Calu3 (cell line): ENCODE measurements around the gene FUT4. TPM values are rescaled to one million over a fixed set of nuclear protein-coding genes. Genes with fewer than 3 reads are reported as not detected.

Source experiments
- BruUV-seq: library from RNA; stranded (reverse); fragments of 400-500 nt; replicated peaks from 2 replicates; lab custom pipeline; 2021; lab: Mats Ljungman, UMichigan
- CTCF ChIA-PET: fragments of 300-600 bp; sonication (Branson Sonifier 250); formaldehyde crosslinking; loops from one replicate; lab custom pipeline; 2022; ENCODE audit warnings: antibody characterized with exemption; lab: Charles Lee
- DNase-seq: peaks from one replicate; pipeline ENCODE4 v3.0.0; 2022
- H3K27ac Mint-ChIP-seq: one replicate; pipeline ENCODE4 v1.8.0; 2022; ENCODE audit warnings: mixed read lengths; ENCODE audit not compliant: unreplicated experiment
- H3K27me3 Mint-ChIP-seq: one replicate; pipeline ENCODE4 v1.8.0; 2022; ENCODE audit warnings: mixed read lengths; ENCODE audit not compliant: unreplicated experiment
- H3K36me3 Mint-ChIP-seq: one replicate; pipeline ENCODE4 v1.8.0; 2022; ENCODE audit warnings: mild to moderate bottlenecking, moderate library complexity, mixed read lengths; ENCODE audit not compliant: insufficient read depth, unreplicated experiment
- H3K4me1 Mint-ChIP-seq: one replicate; pipeline ENCODE4 v1.8.0; 2022; ENCODE audit warnings: mild to moderate bottlenecking, low read depth, mixed read lengths; ENCODE audit not compliant: unreplicated experiment
- H3K4me3 Mint-ChIP-seq: one replicate; pipeline ENCODE4 v1.8.0; 2022; ENCODE audit warnings: mild to moderate bottlenecking, low read depth, moderate library complexity, mixed read lengths; ENCODE audit not compliant: unreplicated experiment
- H3K9me3 Mint-ChIP-seq: one replicate; pipeline ENCODE4 v1.8.0; 2022; ENCODE audit warnings: low read depth, mixed read lengths; ENCODE audit not compliant: unreplicated experiment
- CTCF ChIP-seq: fragments of 200-600 bp; IDR thresholded peaks from one replicate; pipeline ENCODE4 v1.8.0; 2022; ENCODE audit warnings: antibody characterized with exemption; ENCODE audit not compliant: unreplicated experiment
- intact Hi-C: fragments of 100-400 bp; cut with micrococcal nuclease; formaldehyde crosslinking; loops from one replicate; pipeline ENCODE4 v1.10.0; 2022; ENCODE audit not compliant: unreplicated experiment
- total RNA-seq: library from RNA; stranded (reverse); gene quantifications from 2 replicates; pipeline ENCODE4 v1.2.3, GENCODE V29; 2022

Gene FUT4
- total RNA-seq, 1 experiment from 2014 or later: 28.6 TPM

DNA sequence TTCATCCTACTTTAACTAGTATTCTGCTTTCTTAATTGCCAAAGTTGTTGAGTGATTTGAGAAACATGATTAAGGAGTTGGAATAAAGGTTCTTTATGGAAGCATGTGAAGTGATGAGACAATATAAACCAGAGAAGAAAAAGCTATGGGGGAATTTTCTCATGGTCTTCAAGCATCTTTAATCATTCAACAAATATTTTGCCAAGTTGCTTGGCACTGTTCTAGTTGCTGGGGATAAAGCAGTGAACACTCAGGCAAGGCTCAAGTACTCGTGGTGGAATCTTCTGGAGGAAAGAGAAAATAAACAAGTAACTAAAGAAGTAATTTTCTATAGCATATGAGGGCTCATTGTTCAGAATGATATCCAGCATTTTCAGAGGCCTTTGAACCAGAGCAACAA, 14.3 kb downstream of the FUT4 start:
- no peak overlapping the region for H3K27ac Mint-ChIP-seq
- CTCF ChIA-PET: no interaction called here
- intact Hi-C loops: loop anchor here (10.0 kb wide), 1 partner anchor 217 kb away; no protein-coding TSS in a partner anchor
- BruUV-seq: no TSS peak
- H3K36me3 Mint-ChIP-seq: no peaks in the 10 kb centered on the region
- no peak for TF ChIP-seq CTCF
- no peaks in the 10 kb centered on the region for H3K9me3 Mint-ChIP-seq
- peaks cover 27% of the 10 kb centered on the region for H3K4me1 Mint-ChIP-seq
- H3K27me3 Mint-ChIP-seq: no peaks in the 10 kb centered on the region
- no peak for DNase-seq
- no peak overlapping the region for H3K4me3 Mint-ChIP-seq

- no peak for DNase-seq
- H3K27ac Mint-ChIP-seq: no peak overlapping the region
- no peak for TF ChIP-seq CTCF
- intact Hi-C loops: loop anchor here (10.0 kb wide), 1 partner anchor 216 kb away; no protein-coding TSS in a partner anchor
- H3K4me3 Mint-ChIP-seq: no peak overlapping the region
- CTCF ChIA-PET: no interaction called here
- H3K27me3 Mint-ChIP-seq: no peaks in the 10 kb centered on the region
- no TSS peak for BruUV-seq
- H3K36me3 Mint-ChIP-seq: no peaks in the 10 kb centered on the region
- no peaks in the 10 kb centered on the region for H3K9me3 Mint-ChIP-seq
- peaks cover 31% of the 10 kb centered on the region for H3K4me1 Mint-ChIP-seq
These were observed 14.7 kb downstream of the FUT4 start for GRCh38 chr11:94558468-94558867.

DNA sequence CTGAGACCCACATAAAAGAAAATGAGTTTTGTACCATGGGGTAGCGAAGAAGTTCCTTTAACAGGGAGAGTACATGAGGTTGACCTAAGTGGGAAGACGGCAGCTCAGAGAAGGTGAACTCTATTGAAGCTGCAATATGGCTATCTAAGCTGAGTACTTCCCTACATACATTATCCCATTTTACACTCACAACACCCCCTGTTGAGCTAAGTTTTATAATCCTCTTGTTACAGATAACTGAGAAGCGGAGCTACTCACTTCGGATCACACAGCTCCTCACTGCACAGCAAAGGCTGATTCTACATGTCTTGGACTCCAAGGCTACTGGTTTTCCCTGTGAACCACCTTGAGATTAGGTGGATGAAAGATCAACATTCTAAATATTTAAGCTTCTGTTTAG, 15.2 kb downstream of the FUT4 start:
- no peak for TF ChIP-seq CTCF
- Mint-ChIP-seq H3K4me3 (no peak overlapping the region), H3K27ac (no peak overlapping the region), H3K9me3 (no peaks in the 10 kb centered on the region), H3K36me3 (no peaks in the 10 kb centered on the region), H3K4me1 (peaks cover 34% of the 10 kb centered on the region), H3K27me3 (no peaks in the 10 kb centered on the region)
- BruUV-seq: no TSS peak
- CTCF ChIA-PET: no interaction called here
- intact Hi-C loops: loop anchor here (10.0 kb wide), 1 partner anchor 216 kb away; no protein-coding TSS in a partner anchor
- DNase-seq: no peak

DNA sequence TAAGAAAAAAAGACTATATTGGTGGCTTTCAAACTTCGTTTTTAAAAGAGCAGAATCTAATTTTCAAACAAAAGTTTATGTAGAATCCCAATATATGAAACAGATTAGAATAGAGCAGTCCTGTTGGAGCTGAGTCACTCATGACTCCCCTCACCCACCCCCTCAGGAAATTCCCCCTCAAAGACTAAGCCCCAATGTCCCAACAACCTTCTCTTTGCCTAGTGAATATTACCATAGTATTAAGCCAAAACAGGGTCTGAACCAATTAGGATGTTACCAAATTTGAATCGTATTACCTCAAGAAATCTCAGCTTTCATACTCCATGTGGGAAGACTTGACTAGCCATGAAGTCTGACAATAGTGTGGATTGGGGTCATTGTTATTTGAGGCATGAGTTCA, 15.6 kb downstream of the FUT4 start:
- intact Hi-C loops: loop anchor here (10.0 kb wide), 1 partner anchor 215 kb away; no protein-coding TSS in a partner anchor
- peaks cover 38% of the 10 kb centered on the region for H3K4me1 Mint-ChIP-seq
- CTCF ChIA-PET: no interaction called here

More for the DNA sequence above, 15.6 kb downstream of the FUT4 start:
- TF ChIP-seq CTCF: no peak
- Mint-ChIP-seq H3K4me3 (no peak overlapping the region), H3K27ac (no peak overlapping the region), H3K36me3 (no peaks in the 10 kb centered on the region), H3K9me3 (no peaks in the 10 kb centered on the region), H3K27me3 (no peaks in the 10 kb centered on the region)
- no TSS peak for BruUV-seq
- no peak for DNase-seq
